ENCODE results near the gene DDA1.

Gene DDA1

DNA sequence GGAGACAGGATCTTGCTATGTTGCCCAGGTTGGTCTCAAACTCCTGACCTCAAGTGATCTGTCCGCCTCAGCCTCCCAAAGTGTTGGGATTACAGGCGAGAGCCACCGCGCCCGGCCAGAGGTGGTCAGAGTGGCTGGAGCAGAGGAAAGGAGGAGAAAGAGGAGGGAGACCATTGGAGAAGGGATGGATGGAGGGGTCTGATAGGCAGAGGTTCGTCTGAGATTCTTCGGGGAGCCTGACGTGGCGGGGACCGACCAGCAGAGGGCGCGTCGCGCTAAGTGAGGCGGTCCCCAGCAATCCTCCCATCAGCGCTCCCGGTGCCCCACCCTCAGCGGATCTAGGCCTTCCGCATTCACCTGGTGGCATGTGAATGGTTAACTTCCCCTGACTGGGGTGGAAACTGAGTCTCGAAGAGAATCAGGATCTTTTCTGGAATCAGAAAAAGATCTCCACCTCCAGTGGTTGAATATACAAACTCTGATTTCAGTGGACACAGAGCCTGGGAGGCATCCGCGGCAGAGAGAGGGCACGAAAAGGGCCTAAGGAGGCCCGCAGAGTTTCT is 36.8 kb downstream of the DDA1 start:
- DNase-seq (ENCODE audit: low read depth), result no peak
- H3K4me3 ChIP-seq (ENCODE audit: low read depth, low read length), result no peak overlapping the region
- in situ Hi-C loops (cut with HindIII; ENCODE audit: low sequenced_read_pairs), result no loop called here
- peak; percentile 90 for TF ChIP-seq CTCF (IDR thresholded peaks at IDR 0.05; ENCODE audit: low read depth, low read length, missing control alignments)

GRCh38 chr19:17347361-17347760 is 38.0 kb downstream of the DDA1 start:
- in situ Hi-C loops (cut with HindIII; ENCODE audit: low sequenced_read_pairs), result no loop called here
- no peak for TF ChIP-seq CTCF (IDR thresholded peaks at IDR 0.05; ENCODE audit: low read depth, low read length, missing control alignments)
- DNase-seq (ENCODE audit: low read depth), result no peak
- H3K4me3 ChIP-seq (ENCODE audit: low read depth, low read length), result no peak overlapping the region

GRCh38 chr19:17347877-17348276 is 38.5 kb downstream of the DDA1 start:
- no peak for DNase-seq (ENCODE audit: low read depth)
- in situ Hi-C loops (cut with HindIII; ENCODE audit: low sequenced_read_pairs), result no loop called here
- TF ChIP-seq CTCF (IDR thresholded peaks at IDR 0.05; ENCODE audit: low read depth, low read length, missing control alignments), result no peak
- no peak overlapping the region for H3K4me3 ChIP-seq (ENCODE audit: low read depth, low read length)

DNA sequence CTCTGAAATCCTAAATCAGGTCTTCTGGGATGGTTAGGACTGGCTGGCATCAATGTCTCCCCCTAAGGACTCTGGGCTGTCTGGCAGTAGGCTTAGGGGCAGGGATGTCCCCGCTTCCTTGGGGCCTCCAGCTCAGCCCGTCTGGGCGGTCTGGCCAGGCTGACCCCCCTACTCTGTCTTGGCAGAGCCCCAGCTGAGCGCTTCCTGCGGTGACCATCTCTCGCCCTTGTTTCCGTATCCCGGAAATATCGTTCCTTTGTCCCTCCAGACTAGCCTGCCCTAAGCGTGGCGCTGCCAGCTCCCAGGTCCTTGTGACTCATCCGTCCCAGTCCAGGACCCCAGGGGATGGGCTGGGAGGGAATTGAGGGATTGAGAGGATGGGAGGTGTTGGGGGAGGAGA is 39.3 kb downstream of the DDA1 start:
- in situ Hi-C loops (cut with HindIII; ENCODE audit: low sequenced_read_pairs), result no loop called here
- H3K4me3 ChIP-seq (ENCODE audit: low read depth, low read length), result peak overlapping the region; percentile 2
- TF ChIP-seq CTCF (IDR thresholded peaks at IDR 0.05; ENCODE audit: low read depth, low read length, missing control alignments), result no peak
- DNase-seq (ENCODE audit: low read depth), result peak; percentile 38

DNA sequence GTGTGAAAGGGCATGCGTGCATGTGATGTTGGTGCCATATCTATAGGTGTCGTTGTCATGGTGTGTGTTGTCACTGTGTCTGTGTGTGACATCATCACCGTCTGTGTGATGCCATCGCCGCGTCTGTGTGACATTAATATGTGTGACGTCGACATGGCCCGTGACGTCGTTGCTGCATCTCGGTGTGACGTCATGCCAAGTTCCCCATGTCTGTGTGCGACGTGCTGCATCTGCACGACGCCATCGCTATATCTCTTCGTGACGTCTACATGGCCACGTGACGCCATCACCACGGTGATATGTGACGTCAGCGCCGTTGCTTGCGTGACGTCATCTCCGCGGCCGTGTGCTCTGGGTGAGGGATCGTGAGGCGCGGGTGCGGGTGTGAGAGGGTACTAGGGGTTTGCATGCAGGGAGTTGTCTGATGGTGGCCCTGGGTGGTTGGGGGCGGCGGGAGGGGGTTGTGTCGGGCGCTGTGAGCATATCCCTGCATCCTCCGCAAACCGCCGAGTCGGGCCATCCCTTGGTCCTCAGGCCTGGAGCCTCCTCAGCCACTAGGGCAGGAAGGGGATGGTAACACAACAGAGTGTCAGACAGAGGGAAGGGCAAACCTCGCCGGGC is 42.6 kb downstream of the DDA1 start:
- in situ Hi-C loops (cut with HindIII; ENCODE audit: low sequenced_read_pairs), result no loop called here
- TF ChIP-seq CTCF (IDR thresholded peaks at IDR 0.05; ENCODE audit: low read depth, low read length, missing control alignments), result no peak
- H3K4me3 ChIP-seq (ENCODE audit: low read depth, low read length), result no peak overlapping the region
- no peak for DNase-seq (ENCODE audit: low read depth)

DNA sequence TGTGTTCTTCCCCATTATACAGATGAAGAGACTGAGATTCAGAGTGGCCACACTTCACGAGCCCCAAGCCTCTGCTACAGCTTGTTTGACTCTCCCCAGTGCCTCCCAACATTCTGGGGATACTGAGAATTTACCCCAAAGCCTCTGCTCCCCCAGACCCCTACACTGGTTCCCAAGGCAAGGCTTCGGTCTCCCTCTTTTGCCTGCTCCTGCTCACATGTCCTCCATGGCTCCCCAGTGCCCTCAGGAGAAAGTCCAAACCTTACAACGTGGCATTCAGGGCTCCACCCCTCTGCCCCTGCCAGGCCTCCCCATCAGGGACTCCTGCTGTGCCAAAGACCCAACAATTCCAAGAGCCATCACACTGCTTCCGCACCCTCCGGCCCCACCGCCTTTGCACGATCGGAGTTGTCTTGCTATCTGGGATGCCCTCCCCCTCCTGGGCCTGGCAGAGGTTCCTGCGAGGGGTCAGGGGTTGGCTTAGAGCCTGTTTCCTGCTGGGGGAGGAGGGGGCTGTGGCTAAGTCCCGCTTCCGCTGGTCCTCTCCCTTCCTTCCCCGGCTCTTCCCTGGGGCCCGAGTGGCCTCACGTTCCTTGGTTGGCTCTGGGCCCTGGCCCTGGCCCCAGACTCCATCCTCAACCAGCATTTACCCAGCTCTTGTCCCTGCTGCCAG is 43.4 kb downstream of the DDA1 start:
- DNase-seq (ENCODE audit: low read depth), result no peak
- no peak for TF ChIP-seq CTCF (IDR thresholded peaks at IDR 0.05; ENCODE audit: low read depth, low read length, missing control alignments)
- in situ Hi-C loops (cut with HindIII; ENCODE audit: low sequenced_read_pairs), result no loop called here
- no peak overlapping the region for H3K4me3 ChIP-seq (ENCODE audit: low read depth, low read length)
